A549 (cell line): ENCODE data around the gene TRIM28.

Experiments used
- CTCF ChIP-seq: fragments of >200 bp; sonication (Bioruptor Twin); formaldehyde crosslinking; IDR thresholded peaks from 3 replicates; pipeline ENCODE4 v1.5.1; 2016
- HMGXB4 ChIP-seq: fragments of 250-450 bp; sonication (Bioruptor Pico); IDR thresholded peaks from 2 replicates; pipeline ENCODE4 v1.5.0; 2021; ENCODE audit warnings: mild to moderate bottlenecking, moderate library complexity, borderline replicate concordance
- HOXA7 ChIP-seq: fragments of 250-450 bp; sonication (Bioruptor Pico); IDR thresholded peaks from 2 replicates; pipeline ENCODE4 v1.5.0; 2020; ENCODE audit warnings: mild to moderate bottlenecking, moderate library complexity
- MYC ChIP-seq: IDR thresholded peaks from 2 replicates; pipeline ENCODE4 v1.6.1; 2012; ENCODE audit warnings: mild to moderate bottlenecking, inconsistent platforms, low read length, improper control_type of control experiment, borderline replicate concordance
- POLR2A ChIP-seq: IDR thresholded peaks from 2 replicates; pipeline ENCODE4 v1.6.1; 2012; ENCODE audit warnings: mild to moderate bottlenecking, low read length
- RAD21 ChIP-seq, 2 experiments: fragments of >200 bp in 1 of 2; sonication (Bioruptor Twin) in 1 of 2; formaldehyde crosslinking in 1 of 2; IDR thresholded peaks in 1 of 2; conservative IDR thresholded peaks in 1 of 2; 2 replicates in 1 of 2; 3 replicates in 1 of 2; pipeline ENCODE4 v1.6.1; 2012 to 2018; ENCODE audit warnings: inconsistent platforms in 1 of 2
- SMC3 ChIP-seq: fragments of >200 bp; sonication (Bioruptor Twin); formaldehyde crosslinking; IDR thresholded peaks from 3 replicates; pipeline ENCODE4 v1.6.1; 2018; ENCODE audit warnings: inconsistent platforms

GRCh38 chr19:58499021-58499927 lies 44.6 kb upstream of the TRIM28 start:
- TF ChIP-seq SMC3, result peak; percentile 39; the same call in 2 of the 3 replicates
- TF ChIP-seq HOXA7 (CRISPR knock-in tag), result no peak
- TF ChIP-seq CTCF, result no peak; the same call in 2 of the 3 replicates
- TF ChIP-seq RAD21 (conservative IDR thresholded peaks at IDR 0.05 in 1 of 2, IDR thresholded peaks at IDR 0.05 in 1 of 2), result peak; percentile 19; a peak in 2 of 5 replicates
- TF ChIP-seq POLR2A, result peak; percentile 87
- peak; percentile 75 for TF ChIP-seq MYC
- TF ChIP-seq HMGXB4, result no peak
